ENCODE results near the gene SNRNP25. TPM values are rescaled to one million over a fixed set of nuclear protein-coding genes. Genes with fewer than 3 reads are reported as not detected.

Gene SNRNP25
- total RNA-seq, 2 experiments from 2014 or later: 29.7 to 33.4 TPM

- Mint-ChIP-seq H3K27me3 (peaks cover 18% of the 10 kb centered on the region), H3K36me3 (ENCODE audit: low read depth) (peaks cover 9% of the 10 kb centered on the region), H3K4me1 (peaks cover 33% of the 10 kb centered on the region), H3K27ac (peak within 1 kb of the TSS; percentile 82), H3K9me3 (no peaks in the 10 kb centered on the region), H3K4me3 (peak within 1 kb of the TSS; percentile 84)
- CTCF ChIA-PET: interaction anchor here (1.1 to 3.0 kb wide), 4 partner anchors 12 to 19 kb away, joined by 3 to 15 read pairs (median 6); no protein-coding TSS in a partner anchor
- peak; percentile 85 for DNase-seq
- POLR2A ChIA-PET: interaction anchor here (0.9 to 3.2 kb wide), 9 partner anchors 9 to 151 kb away, joined by 3 to 18 read pairs (median 4); partner anchors contain the start of genes LUC7L, POLR3K and SNRNP25
Observed at GRCh38 chr16:77807-78443, 24.3 kb downstream of the SNRNP25 start, which contains the start of gene MPG. MPG (plus strand) TSS chr16:78225; CDS start chr16:78310, 85 bp downstream.

DNA sequence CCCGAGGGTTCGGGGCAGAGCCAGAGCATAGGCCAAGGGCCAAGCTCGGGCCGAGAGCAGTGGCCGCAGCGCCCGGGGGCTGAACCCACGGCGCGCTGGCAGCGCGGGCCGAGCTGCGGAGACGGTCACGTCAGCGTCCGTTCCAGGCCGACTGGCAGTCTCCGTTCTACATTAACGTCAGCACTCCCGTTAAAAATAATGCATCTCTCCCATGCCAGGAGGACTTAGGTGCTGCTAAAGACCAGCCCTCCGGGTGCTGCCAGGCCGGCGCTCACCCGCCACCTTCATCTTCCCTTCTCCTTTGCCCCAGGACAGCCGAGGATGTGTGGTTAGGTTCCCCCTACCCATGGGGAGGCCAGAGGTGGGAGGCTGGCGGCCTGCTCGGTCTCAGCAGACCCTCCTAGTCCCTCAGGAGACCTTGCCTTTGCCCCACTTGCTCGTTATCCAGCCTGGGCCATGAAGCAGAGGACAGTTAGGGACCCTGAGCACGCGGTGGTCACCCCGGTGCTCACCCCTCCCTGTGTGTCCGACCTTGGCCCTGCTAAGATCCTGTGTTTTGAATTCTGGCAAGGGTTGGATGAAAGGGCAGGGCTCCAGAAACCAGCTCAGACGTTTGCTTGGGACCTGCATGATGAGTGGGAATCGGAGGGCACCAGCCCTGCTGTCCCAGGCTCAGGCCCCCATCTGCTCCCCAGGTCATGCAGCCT is 25.0 kb downstream of the SNRNP25 start:
- DNase-seq: peak; percentile 28
- peaks cover 34% of the 10 kb centered on the region for H3K4me1 Mint-ChIP-seq
- H3K27me3 Mint-ChIP-seq: peaks cover 11% of the 10 kb centered on the region
- no peaks in the 10 kb centered on the region for H3K9me3 Mint-ChIP-seq
- H3K27ac Mint-ChIP-seq: peak overlapping the region; percentile 82
- H3K4me3 Mint-ChIP-seq: peak overlapping the region; percentile 84
- CTCF ChIA-PET: interaction anchor here (1.1 to 1.4 kb wide), 2 partner anchors 18 to 28 kb away, joined by 3 to 7 read pairs; no protein-coding TSS in a partner anchor
- peaks cover 9% of the 10 kb centered on the region for H3K36me3 Mint-ChIP-seq (ENCODE audit: low read depth)
- POLR2A ChIA-PET: interaction anchor here (1.1 to 3.2 kb wide), 4 partner anchors 10 to 25 kb away, joined by 3 to 18 read pairs (median 10); partner anchors contain the start of genes POLR3K and SNRNP25

GRCh38 chr16:79151-80054 is 25.8 kb downstream of the SNRNP25 start:
- peaks cover 42% of the 10 kb centered on the region for H3K4me1 Mint-ChIP-seq
- DNase-seq: no peak
- H3K27me3 Mint-ChIP-seq: peaks cover 5% of the 10 kb centered on the region
- H3K36me3 Mint-ChIP-seq (ENCODE audit: low read depth): peaks cover 14% of the 10 kb centered on the region
- no peaks in the 10 kb centered on the region for H3K9me3 Mint-ChIP-seq
- H3K4me3 Mint-ChIP-seq: peak overlapping the region; percentile 84
- ChIA-PET CTCF (interaction anchor here (1.1 to 1.4 kb wide), 2 partner anchors 17 to 27 kb away, joined by 3 to 7 read pairs; no protein-coding TSS in a partner anchor), POLR2A (interaction anchor here (1.1 to 3.2 kb wide), 4 partner anchors 10 to 26 kb away, joined by 3 to 18 read pairs (median 10); partner anchors contain the start of genes POLR3K and SNRNP25)
- H3K27ac Mint-ChIP-seq: peak overlapping the region; percentile 82

GRCh38 chr16:83060-83603 is 29.5 kb downstream of the SNRNP25 start:
- ChIA-PET POLR2A (interaction anchor here (1.4 kb wide), 1 partner anchor 14 kb away, joined by 3 read pairs; no protein-coding TSS in a partner anchor), CTCF (interaction anchor here (0.7 to 3.8 kb wide), 3 partner anchors 13 to 22 kb away, joined by 3 to 16 read pairs (median 3); no protein-coding TSS in a partner anchor)
- DNase-seq: no peak
- Mint-ChIP-seq H3K4me3 (no peak overlapping the region), H3K36me3 (ENCODE audit: low read depth) (peaks cover 25% of the 10 kb centered on the region), H3K4me1 (peaks cover 36% of the 10 kb centered on the region), H3K27me3 (no peaks in the 10 kb centered on the region), H3K9me3 (no peaks in the 10 kb centered on the region), H3K27ac (peak overlapping the region; percentile 89)

- H3K27ac Mint-ChIP-seq: peak overlapping the region; percentile 89
- H3K36me3 Mint-ChIP-seq (ENCODE audit: low read depth): peaks cover 25% of the 10 kb centered on the region
- CTCF ChIA-PET: interaction anchor here (0.7 to 3.8 kb wide), 5 partner anchors 9 to 23 kb away, joined by 3 to 16 read pairs (median 4); no protein-coding TSS in a partner anchor
- DNase-seq: peak; percentile 39
- H3K4me1 Mint-ChIP-seq: peaks cover 32% of the 10 kb centered on the region
- POLR2A ChIA-PET: interaction anchor here (1.3 to 2.6 kb wide), 4 partner anchors 15 to 31 kb away, joined by 3 to 7 read pairs (median 4); partner anchors contain the start of genes POLR3K and SNRNP25
- H3K4me3 Mint-ChIP-seq: no peak overlapping the region
- no peaks in the 10 kb centered on the region for H3K9me3 Mint-ChIP-seq
- no peaks in the 10 kb centered on the region for H3K27me3 Mint-ChIP-seq
Observed at GRCh38 chr16:83781-84615, 30.4 kb downstream of the SNRNP25 start.

DNA sequence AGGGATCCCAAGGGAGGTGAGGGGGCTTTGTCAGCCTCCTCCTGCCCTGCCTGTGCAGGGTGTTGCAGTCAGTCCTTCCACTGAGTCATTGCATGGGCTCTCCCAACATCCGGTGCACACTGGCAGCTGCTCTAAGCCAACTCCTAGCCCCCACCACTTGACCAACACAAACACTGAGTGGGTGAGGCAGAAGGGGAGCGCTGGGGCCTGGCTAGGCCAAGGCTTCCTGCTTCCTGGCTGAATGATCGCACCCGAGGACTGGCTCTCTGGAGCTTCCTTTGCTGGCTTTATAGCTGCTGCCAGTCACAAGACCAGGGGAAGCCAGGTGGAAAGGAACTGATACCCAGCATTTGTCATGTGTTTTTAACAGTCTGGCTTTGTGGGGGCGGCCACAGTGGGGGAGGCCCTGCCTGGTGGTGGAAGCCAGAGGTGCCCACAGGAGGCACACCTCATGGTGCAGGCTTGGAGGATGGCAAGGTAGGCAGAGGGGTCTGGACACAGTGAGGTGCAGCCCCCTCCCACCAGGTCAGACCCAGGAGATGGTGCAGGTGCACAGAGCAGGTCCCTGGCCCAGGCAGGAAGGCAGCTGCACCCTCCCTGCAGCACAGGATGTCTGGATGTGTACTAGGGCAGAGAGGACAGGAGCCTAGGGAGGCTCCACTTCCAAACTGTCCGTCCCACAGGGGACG is 31.2 kb downstream of the SNRNP25 start:
- CTCF ChIA-PET: interaction anchor here (0.7 to 3.8 kb wide), 4 partner anchors 8 to 22 kb away, joined by 3 to 16 read pairs (median 6); no protein-coding TSS in a partner anchor
- peak; percentile 70 for DNase-seq
- Mint-ChIP-seq H3K9me3 (no peaks in the 10 kb centered on the region), H3K27ac (peak overlapping the region; percentile 89), H3K36me3 (ENCODE audit: low read depth) (peaks cover 19% of the 10 kb centered on the region), H3K27me3 (no peaks in the 10 kb centered on the region), H3K4me1 (peaks cover 24% of the 10 kb centered on the region), H3K4me3 (no peak overlapping the region)
- POLR2A ChIA-PET: interaction anchor here (0.6 to 2.6 kb wide), 6 partner anchors 9 to 296 kb away, joined by 3 to 7 read pairs (median 4); partner anchors contain the start of genes POLR3K and SNRNP25

GRCh38 chr16:85407-85782 is 31.8 kb downstream of the SNRNP25 start:
- DNase-seq: no peak
- Mint-ChIP-seq H3K4me3 (no peak overlapping the region), H3K27ac (peak overlapping the region; percentile 89), H3K9me3 (no peaks in the 10 kb centered on the region), H3K36me3 (ENCODE audit: low read depth) (peaks cover 21% of the 10 kb centered on the region), H3K27me3 (no peaks in the 10 kb centered on the region), H3K4me1 (peaks cover 22% of the 10 kb centered on the region)
- ChIA-PET CTCF (interaction anchor here (1.6 to 3.8 kb wide), 2 partner anchors 11 to 19 kb away, joined by 9 to 16 read pairs; no protein-coding TSS in a partner anchor), POLR2A (interaction anchor here (0.6 to 2.6 kb wide), 6 partner anchors 8 to 295 kb away, joined by 3 to 7 read pairs (median 4); partner anchors contain the start of genes POLR3K and SNRNP25)

DNA sequence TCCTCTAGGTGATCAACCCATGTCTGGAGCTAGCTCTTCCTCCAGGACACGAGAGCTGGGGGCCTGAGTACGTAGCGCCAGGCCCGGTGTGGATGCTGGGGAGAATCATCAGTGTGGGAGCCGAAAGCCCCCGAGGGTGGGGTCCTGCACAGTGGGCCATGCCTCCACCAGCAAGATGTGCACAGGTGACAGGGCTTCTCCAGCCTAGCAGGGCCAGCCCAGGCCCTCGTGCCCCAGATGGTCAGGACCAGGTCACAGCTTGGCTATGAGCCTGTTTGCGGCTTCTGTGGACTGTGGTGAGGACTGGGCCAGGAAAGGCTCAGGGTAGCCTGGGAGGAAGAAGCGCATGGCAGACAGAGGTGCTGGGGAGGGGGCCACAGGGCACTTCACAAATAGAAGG is 32.2 kb downstream of the SNRNP25 start:
- H3K27me3 Mint-ChIP-seq: no peaks in the 10 kb centered on the region
- H3K36me3 Mint-ChIP-seq (ENCODE audit: low read depth): peaks cover 25% of the 10 kb centered on the region
- ChIA-PET CTCF (interaction anchor here (1.6 to 3.8 kb wide), 2 partner anchors 11 to 20 kb away, joined by 9 to 16 read pairs; no protein-coding TSS in a partner anchor), POLR2A (interaction anchor here (1.0 to 2.6 kb wide), 4 partner anchors 8 to 32 kb away, joined by 3 to 7 read pairs (median 4); partner anchors contain the start of genes POLR3K and SNRNP25)
- H3K4me1 Mint-ChIP-seq: peaks cover 22% of the 10 kb centered on the region
- no peak overlapping the region for H3K4me3 Mint-ChIP-seq
- no peak for DNase-seq
- H3K27ac Mint-ChIP-seq: peak overlapping the region; percentile 52
- no peaks in the 10 kb centered on the region for H3K9me3 Mint-ChIP-seq

DNA sequence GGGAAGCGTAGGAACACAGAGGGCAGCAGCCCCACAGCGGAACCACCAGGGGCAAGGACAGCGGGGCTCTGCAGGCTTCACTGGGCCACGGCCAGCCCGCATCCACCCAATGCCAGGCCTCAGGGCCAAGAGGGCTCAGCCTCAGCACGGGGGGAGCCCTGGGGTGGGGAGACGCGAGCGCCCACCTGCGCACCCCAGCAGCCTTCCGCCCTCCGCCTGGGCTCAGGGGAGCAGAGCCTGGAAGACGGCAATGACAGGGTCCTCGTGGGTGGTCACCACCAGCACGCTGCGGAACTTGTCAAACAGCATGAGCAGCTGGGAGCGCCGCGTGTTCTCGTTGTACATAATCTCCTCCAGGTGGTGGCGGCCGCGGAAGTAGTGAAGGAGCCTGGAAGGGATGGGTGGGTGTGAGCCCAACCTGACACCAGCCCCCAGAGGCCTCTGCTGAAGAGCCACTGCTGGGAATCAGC is 32.9 kb downstream of the SNRNP25 start:
- no peak overlapping the region for H3K27ac Mint-ChIP-seq
- no peak overlapping the region for H3K4me3 Mint-ChIP-seq
- ChIA-PET CTCF (interaction anchor here (1.1 to 3.8 kb wide), 2 partner anchors 10 to 21 kb away, joined by 3 to 16 read pairs; no protein-coding TSS in a partner anchor), POLR2A (no interaction called here)
- H3K4me1 Mint-ChIP-seq: peaks cover 22% of the 10 kb centered on the region
- H3K9me3 Mint-ChIP-seq: no peaks in the 10 kb centered on the region
- no peak for DNase-seq
- peaks cover 25% of the 10 kb centered on the region for H3K36me3 Mint-ChIP-seq (ENCODE audit: low read depth)
- H3K27me3 Mint-ChIP-seq: no peaks in the 10 kb centered on the region

- H3K27ac Mint-ChIP-seq: no peak overlapping the region
- H3K4me1 Mint-ChIP-seq: peaks cover 19% of the 10 kb centered on the region
- no peaks in the 10 kb centered on the region for H3K27me3 Mint-ChIP-seq
- ChIA-PET POLR2A (interaction anchor here (1.0 kb wide), 1 partner anchor 34 kb away, joined by 3 read pairs; no protein-coding TSS in a partner anchor), CTCF (no interaction called here)
- H3K9me3 Mint-ChIP-seq: no peaks in the 10 kb centered on the region
- peaks cover 27% of the 10 kb centered on the region for H3K36me3 Mint-ChIP-seq (ENCODE audit: low read depth)
- no peak overlapping the region for H3K4me3 Mint-ChIP-seq
- no peak for DNase-seq
Observed at GRCh38 chr16:88613-89012, 35.0 kb downstream of the SNRNP25 start.

All from activated CD4-positive, alpha-beta memory T cell treated with anti-CD3 and anti-CD28 coated beads, Interleukin-2, amount 10 ng/mL, durations not matched to agents 7 days and 5 days (primary cell).